ENCODE data around the gene DIPK1C. TPM values are rescaled to one million over a fixed set of nuclear protein-coding genes. Genes with fewer than 3 reads are reported as not detected.

The DIPK1C gene
- total and polyA plus RNA-seq, 10 of the 15 experiments (the other 5 are each of a cell fraction or from before 2014, with no cell fraction given): not detected

DNA sequence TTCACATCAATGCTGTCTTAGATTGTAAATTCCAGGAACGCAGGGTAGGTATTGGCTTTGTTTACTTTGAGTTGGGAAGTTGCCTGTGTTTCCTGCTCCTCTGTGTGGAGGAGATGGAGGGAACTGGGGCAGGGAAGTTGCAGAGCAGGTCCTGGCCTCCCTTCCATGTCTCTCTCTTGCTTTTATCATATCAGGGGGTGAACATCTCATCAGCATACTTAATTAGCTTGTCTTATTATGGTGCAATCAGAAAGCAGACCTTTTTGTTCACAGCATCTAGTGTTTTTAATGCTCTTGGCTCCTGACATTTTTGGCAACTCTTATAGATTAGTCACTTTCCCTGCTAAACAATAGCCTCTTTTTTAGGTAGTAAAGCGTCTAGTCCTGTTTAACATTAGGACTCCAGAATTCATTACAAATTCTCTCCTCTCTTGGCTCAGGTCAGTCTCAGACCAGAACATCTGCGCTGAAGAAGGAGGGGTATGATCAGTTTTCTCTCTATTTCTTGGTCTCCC lies 11.5 kb upstream of the DIPK1C start:
- DNase-seq (ENCODE audit: low read depth, low spot score) (no peak), FAIRE-seq (no peak), ATAC-seq (no peak)
- no peak overlapping the region for H3K4me2 ChIP-seq (ENCODE audit: control insufficient read depth, insufficient read depth)
- no peak overlapping the region for H3K4me3 ChIP-seq
- intact Hi-C loops (cut with micrococcal nuclease; ENCODE audit: unreplicated experiment): no loop called here
- no peaks in the 10 kb centered on the region for H4K20me1 ChIP-seq (ENCODE audit: control insufficient read depth, insufficient read depth)
- H3K27ac ChIP-seq (ENCODE audit: control insufficient read depth, insufficient read depth): no peak overlapping the region
- H3K79me2 ChIP-seq (ENCODE audit: control insufficient read depth, insufficient read depth, low read length): no peaks in the 10 kb centered on the region
- ChIA-PET SMC1A (ENCODE audit: uncharacterized antibody, unreplicated experiment) (no interaction called here), CTCF (no interaction called here), RAD21 (ENCODE audit: unreplicated experiment) (no interaction called here), POLR2A (no interaction called here)
- 33% methylated on average over 3 of the region's 3 CpGs for WGBS (ENCODE audit: insufficient coverage, insufficient replicate concordance, low lambda C conversion rate, missing lambda C conversion rate)
- TF ChIP-seq ZNF217 (IDR thresholded peaks at IDR 0.05) (no peak), ESRRA (IDR thresholded peaks at IDR 0.05; ENCODE audit: low read length) (no peak), KLF5 (IDR thresholded peaks at IDR 0.05; ENCODE audit: partially characterized antibody) (no peak), BRCA1 (IDR thresholded peaks at IDR 0.05; ENCODE audit: low read depth, low read length) (no peak), CHD4 (IDR thresholded peaks at IDR 0.05) (no peak), KDM1A (IDR thresholded peaks at IDR 0.05; ENCODE audit: borderline replicate concordance) (no peak)
- in situ Hi-C loops (cut with MboI): no loop called here
- H3K4me1 ChIP-seq (ENCODE audit: control insufficient read depth, insufficient read depth, low read length): no peaks in the 10 kb centered on the region
- H3K9me3 ChIP-seq (replicated peaks; ENCODE audit: control insufficient read depth, insufficient read depth, low read length): no peaks in the 10 kb centered on the region
- no peak overlapping the region for H2AFZ ChIP-seq (ENCODE audit: control insufficient read depth, low read depth, low read length)
- no TSS peak for BruUV-seq (replicated peaks)
- no peak overlapping the region for H3K9ac ChIP-seq (ENCODE audit: control insufficient read depth, insufficient read depth, low read length)
- peaks cover 0 to 4% of the 10 kb centered on the region in 2 experiments; a peak in 1 of 4 replicates for H3K27me3 ChIP-seq (replicated peaks in 1 of 2; ENCODE audit: control insufficient read depth in 2 of 2, insufficient read depth in 2 of 2, low read length in 1 of 2)
- no peaks in the 10 kb centered on the region for H3K36me3 ChIP-seq (ENCODE audit: control insufficient read depth in 2 of 2, insufficient read depth in 2 of 2, low read length in 1 of 2)

DNA sequence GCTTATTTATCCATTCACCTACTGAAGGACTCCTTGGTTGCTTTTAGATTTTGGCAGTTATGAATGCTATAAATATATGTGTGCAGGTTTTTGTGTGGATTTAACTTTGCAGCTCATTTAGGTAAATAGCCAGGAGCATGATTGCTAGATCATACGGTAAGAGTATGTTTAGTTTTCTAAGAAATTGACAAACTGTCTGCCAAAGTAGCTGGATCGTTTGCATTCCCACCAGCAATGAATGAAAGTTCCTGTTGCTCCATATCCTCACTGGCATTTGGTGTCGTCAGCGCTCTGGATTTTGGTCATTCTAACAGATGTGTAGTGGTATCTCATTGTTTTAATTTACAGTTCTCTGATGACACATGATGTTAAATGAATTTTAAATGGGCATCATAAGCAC lies 8.7 kb upstream of the DIPK1C start:
- H4K20me1 ChIP-seq (ENCODE audit: control insufficient read depth, insufficient read depth): no peaks in the 10 kb centered on the region
- H3K4me1 ChIP-seq (ENCODE audit: control insufficient read depth, insufficient read depth, low read length): no peaks in the 10 kb centered on the region
- DNase-seq (ENCODE audit: low read depth, low spot score): no peak
- SMC1A ChIA-PET (ENCODE audit: uncharacterized antibody, unreplicated experiment): no interaction called here
- no peaks in the 10 kb centered on the region for H3K36me3 ChIP-seq (ENCODE audit: control insufficient read depth in 2 of 2, insufficient read depth in 2 of 2, low read length in 1 of 2)
- RAD21 ChIA-PET (ENCODE audit: unreplicated experiment): no interaction called here
- WGBS (ENCODE audit: insufficient coverage, insufficient replicate concordance, low lambda C conversion rate, missing lambda C conversion rate): 46% methylated on average over 4 of the region's 4 CpGs
- no peaks in the 10 kb centered on the region for H3K79me2 ChIP-seq (ENCODE audit: control insufficient read depth, insufficient read depth, low read length)
- intact Hi-C loops (cut with micrococcal nuclease; ENCODE audit: unreplicated experiment): no loop called here
- POLR2A ChIA-PET: no interaction called here
- in situ Hi-C loops (cut with MboI): no loop called here
- no peak for FAIRE-seq
- no TSS peak for BruUV-seq (replicated peaks)
- H3K9ac ChIP-seq (ENCODE audit: control insufficient read depth, insufficient read depth, low read length): no peak overlapping the region
- CTCF ChIA-PET: no interaction called here
- ATAC-seq: no peak
- no peak overlapping the region for H2AFZ ChIP-seq (ENCODE audit: control insufficient read depth, low read depth, low read length)
- H3K4me3 ChIP-seq: no peak overlapping the region
- no peak overlapping the region for H3K4me2 ChIP-seq (ENCODE audit: control insufficient read depth, insufficient read depth)
- H3K9me3 ChIP-seq (replicated peaks; ENCODE audit: control insufficient read depth, insufficient read depth, low read length): no peaks in the 10 kb centered on the region
- H3K27me3 ChIP-seq (replicated peaks in 1 of 2; ENCODE audit: control insufficient read depth in 2 of 2, insufficient read depth in 2 of 2, low read length in 1 of 2): no peaks in the 10 kb centered on the region
- H3K27ac ChIP-seq (ENCODE audit: control insufficient read depth, insufficient read depth): no peak overlapping the region
- TF ChIP-seq, protein P1, sequence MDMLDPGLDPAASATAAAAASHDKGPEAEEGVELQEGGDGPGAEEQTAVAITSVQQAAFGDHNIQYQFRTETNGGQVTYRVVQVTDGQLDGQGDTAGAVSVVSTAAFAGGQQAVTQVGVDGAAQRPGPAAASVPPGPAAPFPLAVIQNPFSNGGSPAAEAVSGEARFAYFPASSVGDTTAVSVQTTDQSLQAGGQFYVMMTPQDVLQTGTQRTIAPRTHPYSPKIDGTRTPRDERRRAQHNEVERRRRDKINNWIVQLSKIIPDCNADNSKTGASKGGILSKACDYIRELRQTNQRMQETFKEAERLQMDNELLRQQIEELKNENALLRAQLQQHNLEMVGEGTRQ (IDR thresholded peaks at IDR 0.05; ENCODE audit: borderline replicate concordance, low read depth, low read length): no peak
- TF ChIP-seq, protein P2, sequence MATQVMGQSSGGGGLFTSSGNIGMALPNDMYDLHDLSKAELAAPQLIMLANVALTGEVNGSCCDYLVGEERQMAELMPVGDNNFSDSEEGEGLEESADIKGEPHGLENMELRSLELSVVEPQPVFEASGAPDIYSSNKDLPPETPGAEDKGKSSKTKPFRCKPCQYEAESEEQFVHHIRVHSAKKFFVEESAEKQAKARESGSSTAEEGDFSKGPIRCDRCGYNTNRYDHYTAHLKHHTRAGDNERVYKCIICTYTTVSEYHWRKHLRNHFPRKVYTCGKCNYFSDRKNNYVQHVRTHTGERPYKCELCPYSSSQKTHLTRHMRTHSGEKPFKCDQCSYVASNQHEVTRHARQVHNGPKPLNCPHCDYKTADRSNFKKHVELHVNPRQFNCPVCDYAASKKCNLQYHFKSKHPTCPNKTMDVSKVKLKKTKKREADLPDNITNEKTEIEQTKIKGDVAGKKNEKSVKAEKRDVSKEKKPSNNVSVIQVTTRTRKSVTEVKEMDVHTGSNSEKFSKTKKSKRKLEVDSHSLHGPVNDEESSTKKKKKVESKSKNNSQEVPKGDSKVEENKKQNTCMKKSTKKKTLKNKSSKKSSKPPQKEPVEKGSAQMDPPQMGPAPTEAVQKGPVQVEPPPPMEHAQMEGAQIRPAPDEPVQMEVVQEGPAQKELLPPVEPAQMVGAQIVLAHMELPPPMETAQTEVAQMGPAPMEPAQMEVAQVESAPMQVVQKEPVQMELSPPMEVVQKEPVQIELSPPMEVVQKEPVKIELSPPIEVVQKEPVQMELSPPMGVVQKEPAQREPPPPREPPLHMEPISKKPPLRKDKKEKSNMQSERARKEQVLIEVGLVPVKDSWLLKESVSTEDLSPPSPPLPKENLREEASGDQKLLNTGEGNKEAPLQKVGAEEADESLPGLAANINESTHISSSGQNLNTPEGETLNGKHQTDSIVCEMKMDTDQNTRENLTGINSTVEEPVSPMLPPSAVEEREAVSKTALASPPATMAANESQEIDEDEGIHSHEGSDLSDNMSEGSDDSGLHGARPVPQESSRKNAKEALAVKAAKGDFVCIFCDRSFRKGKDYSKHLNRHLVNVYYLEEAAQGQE (IDR thresholded peaks at IDR 0.05; ENCODE audit: low read depth, low read length): no peak
- TF ChIP-seq, protein P3, sequence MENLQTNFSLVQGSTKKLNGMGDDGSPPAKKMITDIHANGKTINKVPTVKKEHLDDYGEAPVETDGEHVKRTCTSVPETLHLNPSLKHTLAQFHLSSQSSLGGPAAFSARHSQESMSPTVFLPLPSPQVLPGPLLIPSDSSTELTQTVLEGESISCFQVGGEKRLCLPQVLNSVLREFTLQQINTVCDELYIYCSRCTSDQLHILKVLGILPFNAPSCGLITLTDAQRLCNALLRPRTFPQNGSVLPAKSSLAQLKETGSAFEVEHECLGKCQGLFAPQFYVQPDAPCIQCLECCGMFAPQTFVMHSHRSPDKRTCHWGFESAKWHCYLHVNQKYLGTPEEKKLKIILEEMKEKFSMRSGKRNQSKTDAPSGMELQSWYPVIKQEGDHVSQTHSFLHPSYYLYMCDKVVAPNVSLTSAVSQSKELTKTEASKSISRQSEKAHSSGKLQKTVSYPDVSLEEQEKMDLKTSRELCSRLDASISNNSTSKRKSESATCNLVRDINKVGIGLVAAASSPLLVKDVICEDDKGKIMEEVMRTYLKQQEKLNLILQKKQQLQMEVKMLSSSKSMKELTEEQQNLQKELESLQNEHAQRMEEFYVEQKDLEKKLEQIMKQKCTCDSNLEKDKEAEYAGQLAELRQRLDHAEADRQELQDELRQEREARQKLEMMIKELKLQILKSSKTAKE (IDR thresholded peaks at IDR 0.05; ENCODE audit: low read depth, poor library complexity, severe bottlenecking): no peak
- TF ChIP-seq SIX5 (IDR thresholded peaks at IDR 0.05; ENCODE audit: low read depth, low read length, severe bottlenecking) (no peak), SMAD1 (IDR thresholded peaks at IDR 0.05; ENCODE audit: low read depth, partially characterized antibody) (no peak), PML (IDR thresholded peaks at IDR 0.05; ENCODE audit: low read length) (no peak), NR2C2 (IDR thresholded peaks at IDR 0.05; ENCODE audit: borderline replicate concordance, control insufficient read depth, insufficient read length, low read depth) (no peak)
